H9 (cell line): ENCODE measurements around the gene ZNF283. TPM values are rescaled to one million over a fixed set of nuclear protein-coding genes. Genes with fewer than 3 reads are reported as not detected.
A peak's percentile ranks its signal among the peaks of the same experiment; 100 is the strongest.

Experiments used
- DNase-seq: peaks from one replicate; pipeline ENCODE4 v3.0.0-alpha.2; 2017
- H2AFZ ChIP-seq: one replicate; pipeline ENCODE4 v1.6.1; 2013; ENCODE audit warnings: mild to moderate bottlenecking, low read length, control low read depth, moderate library complexity
- H2AK5ac ChIP-seq: 2 replicates; pipeline ENCODE4 v1.6.1; 2013; ENCODE audit warnings: low read length, control low read depth, mixed read lengths; ENCODE audit not compliant: insufficient read length
- H2BK120ac ChIP-seq: one replicate; pipeline ENCODE4 v1.6.1; 2013; ENCODE audit warnings: low read depth, mild to moderate bottlenecking, low read length, control low read depth, inconsistent platforms; ENCODE audit not compliant: poor library complexity, severe bottlenecking
- H2BK12ac ChIP-seq: 2 replicates; pipeline ENCODE4 v1.6.1; 2013; ENCODE audit warnings: low read length, control low read depth, mixed read lengths, low read depth; ENCODE audit not compliant: insufficient read length
- H2BK15ac ChIP-seq: 2 replicates; pipeline ENCODE4 v1.6.1; 2013; ENCODE audit warnings: low read depth, low read length, control low read depth
- H2BK20ac ChIP-seq: one replicate; pipeline ENCODE4 v1.6.1; 2013; ENCODE audit warnings: low read depth, mild to moderate bottlenecking, low read length, control low read depth, inconsistent platforms; ENCODE audit not compliant: poor library complexity, severe bottlenecking
- H2BK5ac ChIP-seq: 2 replicates; pipeline ENCODE4 v1.6.1; 2013; ENCODE audit warnings: low read length, control low read depth, mixed read lengths; ENCODE audit not compliant: insufficient read length
- H3K14ac ChIP-seq: 2 replicates; pipeline ENCODE4 v1.6.1; 2013; ENCODE audit warnings: low read length, control low read depth; ENCODE audit not compliant: insufficient read depth
- H3K18ac ChIP-seq: 2 replicates; pipeline ENCODE4 v1.6.1; 2013; ENCODE audit warnings: low read depth, mild to moderate bottlenecking, mixed read lengths, low read length, control low read depth; ENCODE audit not compliant: insufficient read length
- H3K23ac ChIP-seq: 2 replicates; pipeline ENCODE4 v1.6.1; 2013; ENCODE audit warnings: low read length, control low read depth, mixed read lengths, low read depth; ENCODE audit not compliant: insufficient read length
- H3K23me2 ChIP-seq: 2 replicates; pipeline ENCODE4 v1.6.1; 2013; ENCODE audit warnings: low read depth, mild to moderate bottlenecking, mixed read lengths, low read length, control low read depth; ENCODE audit not compliant: insufficient read length, poor library complexity, severe bottlenecking
- H3K27ac ChIP-seq: 2 replicates; pipeline ENCODE4 v1.5.1; 2013; ENCODE audit warnings: low read length, control low read depth, mixed read lengths, low read depth; ENCODE audit not compliant: insufficient read length
- H3K27me3 ChIP-seq: 2 replicates; pipeline ENCODE4 v1.6.1; 2013; ENCODE audit warnings: low read length, control low read depth, inconsistent platforms; ENCODE audit not compliant: insufficient read depth
- H3K4ac ChIP-seq: 2 replicates; pipeline ENCODE4 v1.6.1; 2013; ENCODE audit warnings: low read depth, mild to moderate bottlenecking, control low read depth, inconsistent platforms, low read length, moderate library complexity
- H3K4me1 ChIP-seq: 2 replicates; pipeline ENCODE4 v1.6.1; 2013; ENCODE audit warnings: low read length, control low read depth, inconsistent platforms; ENCODE audit not compliant: insufficient read depth
- H3K4me2 ChIP-seq: 2 replicates; pipeline ENCODE4 v1.6.1; 2013; ENCODE audit warnings: low read length, control low read depth, mixed read lengths; ENCODE audit not compliant: insufficient read length, insufficient read depth
- H3K56ac ChIP-seq: 2 replicates; pipeline ENCODE4 v1.6.1; 2013; ENCODE audit warnings: low read depth, mild to moderate bottlenecking, mixed read lengths, low read length, control low read depth; ENCODE audit not compliant: insufficient read length
- H3K79me1 ChIP-seq: 2 replicates; pipeline ENCODE4 v1.6.1; 2013; ENCODE audit warnings: low read depth, mild to moderate bottlenecking, moderate library complexity, low read length, control low read depth, inconsistent platforms; ENCODE audit not compliant: insufficient read depth, poor library complexity, severe bottlenecking
- H3K79me2 ChIP-seq: 2 replicates; pipeline ENCODE4 v1.6.1; 2013; ENCODE audit warnings: low read length, control low read depth, inconsistent platforms; ENCODE audit not compliant: insufficient read depth
- H3K9ac ChIP-seq: 2 replicates; pipeline ENCODE4 v1.6.1; 2013; ENCODE audit warnings: low read length, control low read depth, mixed read lengths; ENCODE audit not compliant: insufficient read length; ENCODE audit errors: extremely low read depth
- H3K9me3 ChIP-seq: one replicate; pipeline ENCODE4 v1.6.1; 2013; ENCODE audit warnings: low read depth, low read length, inconsistent platforms; ENCODE audit not compliant: control insufficient read depth
- H3T11ph ChIP-seq: one replicate; pipeline ENCODE4 v1.6.1; 2013; ENCODE audit warnings: mild to moderate bottlenecking, low read length, control low read depth, inconsistent platforms
- H4K20me1 ChIP-seq: one replicate; pipeline ENCODE4 v1.6.1; 2013; ENCODE audit not compliant: control insufficient read depth, insufficient read length, insufficient read depth
- H4K5ac ChIP-seq: 2 replicates; pipeline ENCODE4 v1.6.1; 2013; ENCODE audit warnings: low read depth, mild to moderate bottlenecking, mixed read lengths, low read length, control low read depth; ENCODE audit not compliant: insufficient read length
- H4K8ac ChIP-seq: replicated peaks from 2 replicates; pipeline ENCODE4 v1.6.1; 2013; ENCODE audit warnings: low read length, control low read depth, mixed read lengths, low read depth; ENCODE audit not compliant: insufficient read length
- H4K91ac ChIP-seq: 2 replicates; pipeline ENCODE4 v1.6.1; 2013; ENCODE audit warnings: low read depth, mild to moderate bottlenecking, moderate library complexity, mixed read lengths, low read length, control low read depth; ENCODE audit not compliant: insufficient read length
- H3K27ac Mint-ChIP-seq, 3 experiments: 2 replicates in 2 of 3; 3 replicates in 1 of 3; pipeline ENCODE4 v1.8.0; 2020 to 2021; ENCODE audit warnings: mixed read lengths in 3 of 3, mild to moderate bottlenecking in 1 of 3, moderate library complexity in 1 of 3
- H3K27me3 Mint-ChIP-seq: 2 replicates; pipeline ENCODE4 v1.8.0; 2021; ENCODE audit warnings: low read depth, mild to moderate bottlenecking, moderate library complexity, mixed read lengths
- H3K36me3 Mint-ChIP-seq, 3 experiments: 2 replicates in 2 of 3; 3 replicates in 1 of 3; pipeline ENCODE4 v1.8.0; 2020 to 2021; ENCODE audit warnings: low read depth in 3 of 3, mixed read lengths in 3 of 3; ENCODE audit not compliant: insufficient read depth in 1 of 3
- H3K4me1 Mint-ChIP-seq, 2 experiments: 2 replicates each; pipeline ENCODE4 v1.8.0; 2020; ENCODE audit warnings: mixed read lengths in 2 of 2
- H3K4me3 Mint-ChIP-seq, 2 experiments: 2 replicates in 1 of 2; 3 replicates in 1 of 2; pipeline ENCODE4 v1.8.0; 2020 to 2021; ENCODE audit warnings: mild to moderate bottlenecking in 2 of 2, mixed read lengths in 2 of 2, moderate library complexity in 1 of 2
- H3K9me3 Mint-ChIP-seq, 2 experiments: 2 replicates in 1 of 2; 3 replicates in 1 of 2; pipeline ENCODE4 v1.8.0; 2020; ENCODE audit warnings: mild to moderate bottlenecking in 2 of 2, mixed read lengths in 2 of 2, moderate library complexity in 1 of 2
- WGBS: extraction: QIAGEN DNeasy Blood & Tissue Kit; methylation state at CpG from one replicate; pipeline ENCODE4 v1.1.7; 2013; ENCODE audit warnings: missing lambda C conversion rate, low lambda C conversion rate, mixed read lengths; ENCODE audit not compliant: insufficient read length; ENCODE audit errors: extremely low coverage; 5-methylcytosine and 5-hydroxymethylcytosine counted together
- total RNA-seq: library from RNA; stranded (reverse); gene quantifications from 2 replicates; pipeline ENCODE4 v1.2.1, GENCODE V29; 2021
- TF ChIP-seq, protein P1 (sequence below): fragments of 200-600 bp; sonication (generic); conservative IDR thresholded peaks from 3 replicates; pipeline ENCODE4 v1.8.0; 2021; ENCODE audit warnings: antibody characterized with exemption, mild to moderate bottlenecking

ZNF283 gene
- total RNA-seq, 1 experiment from 2014 or later = 10.4 TPM

DNA sequence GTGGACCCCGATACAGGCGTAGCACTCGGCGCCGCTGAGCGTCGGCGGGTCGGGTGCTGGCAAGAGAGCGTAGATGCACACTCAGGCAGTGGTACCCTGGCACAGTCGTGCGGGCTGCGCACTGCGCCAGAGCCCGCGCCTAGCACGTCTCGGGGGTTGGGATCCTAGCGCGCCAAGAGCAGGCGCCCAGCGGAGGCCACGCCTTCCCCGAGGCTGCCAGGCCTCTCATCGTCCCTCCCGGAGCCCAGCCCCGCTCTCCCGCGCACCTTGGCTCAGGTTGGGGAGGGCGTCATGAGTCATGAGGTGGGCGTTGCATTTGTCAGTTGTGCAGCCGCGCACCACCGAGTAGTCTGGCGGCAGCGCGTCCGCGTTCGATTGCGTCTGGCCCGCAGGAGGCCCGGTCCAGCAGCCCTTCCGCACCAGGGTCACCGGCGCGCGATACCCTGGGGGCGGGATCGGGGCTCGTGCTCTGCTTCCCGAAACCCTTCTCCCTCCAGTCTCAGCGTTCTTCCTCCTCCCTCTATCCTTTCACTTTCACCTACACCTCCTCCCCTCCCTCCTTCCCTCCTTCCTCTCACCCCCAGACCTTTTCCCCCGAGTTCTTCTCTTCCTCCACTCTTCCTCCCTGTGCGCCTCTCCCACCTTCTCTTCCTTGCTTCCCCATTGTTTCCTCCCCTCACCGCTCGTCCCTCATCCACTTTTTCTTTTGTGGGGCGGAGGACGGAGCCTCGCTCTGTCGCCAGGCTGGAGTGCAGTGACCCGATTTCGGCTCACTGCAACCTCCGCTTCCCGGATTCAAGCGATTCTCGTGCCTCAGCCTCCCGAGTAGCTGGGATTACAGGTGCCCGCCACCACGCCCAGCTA, 28.3 kb upstream of the ZNF283 start:
- H3K27me3 ChIP-seq = peaks cover 9% of the 10 kb centered on the region
- H3K27me3 Mint-ChIP-seq = peaks cover 92% of the 10 kb centered on the region
- H3T11ph ChIP-seq = no peak overlapping the region
- H2AFZ ChIP-seq = no peak overlapping the region
- H3K18ac ChIP-seq = no peak overlapping the region
- TF ChIP-seq, protein P1, sequence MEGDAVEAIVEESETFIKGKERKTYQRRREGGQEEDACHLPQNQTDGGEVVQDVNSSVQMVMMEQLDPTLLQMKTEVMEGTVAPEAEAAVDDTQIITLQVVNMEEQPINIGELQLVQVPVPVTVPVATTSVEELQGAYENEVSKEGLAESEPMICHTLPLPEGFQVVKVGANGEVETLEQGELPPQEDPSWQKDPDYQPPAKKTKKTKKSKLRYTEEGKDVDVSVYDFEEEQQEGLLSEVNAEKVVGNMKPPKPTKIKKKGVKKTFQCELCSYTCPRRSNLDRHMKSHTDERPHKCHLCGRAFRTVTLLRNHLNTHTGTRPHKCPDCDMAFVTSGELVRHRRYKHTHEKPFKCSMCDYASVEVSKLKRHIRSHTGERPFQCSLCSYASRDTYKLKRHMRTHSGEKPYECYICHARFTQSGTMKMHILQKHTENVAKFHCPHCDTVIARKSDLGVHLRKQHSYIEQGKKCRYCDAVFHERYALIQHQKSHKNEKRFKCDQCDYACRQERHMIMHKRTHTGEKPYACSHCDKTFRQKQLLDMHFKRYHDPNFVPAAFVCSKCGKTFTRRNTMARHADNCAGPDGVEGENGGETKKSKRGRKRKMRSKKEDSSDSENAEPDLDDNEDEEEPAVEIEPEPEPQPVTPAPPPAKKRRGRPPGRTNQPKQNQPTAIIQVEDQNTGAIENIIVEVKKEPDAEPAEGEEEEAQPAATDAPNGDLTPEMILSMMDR = no peak
- H2BK15ac ChIP-seq = no peak overlapping the region
- no peak overlapping the region for H2BK20ac ChIP-seq
- no peak overlapping the region for H3K56ac ChIP-seq
- H3K9me3 ChIP-seq = no peaks in the 10 kb centered on the region
- H2BK5ac ChIP-seq = no peak overlapping the region
- DNase-seq = peak; percentile 90
- no peak overlapping the region for H3K27ac Mint-ChIP-seq
- no peak overlapping the region for H2BK12ac ChIP-seq
- no peak overlapping the region for H2BK120ac ChIP-seq
- H3K23me2 ChIP-seq = peaks cover 5% of the 10 kb centered on the region
- no peaks in the 10 kb centered on the region; a peak in 3 of 5 replicates for H3K9me3 Mint-ChIP-seq
- WGBS = 100% methylated on average over 1 of the region's 70 CpGs
- peak overlapping the region; percentile 11 for H3K9ac ChIP-seq
- H3K79me1 ChIP-seq = no peaks in the 10 kb centered on the region
- no peak overlapping the region for H2AK5ac ChIP-seq
- no peak overlapping the region for H3K23ac ChIP-seq
- H4K8ac ChIP-seq = no peak overlapping the region
- H3K4ac ChIP-seq = no peak overlapping the region
- H4K20me1 ChIP-seq = peaks cover 2% of the 10 kb centered on the region
- no peaks in the 10 kb centered on the region for H3K4me1 ChIP-seq
- peak overlapping the region; percentile 70 to 86 for H3K4me3 Mint-ChIP-seq
- no peaks in the 10 kb centered on the region; a peak in 1 of 7 replicates for H3K36me3 Mint-ChIP-seq
- H3K14ac ChIP-seq = peak overlapping the region; percentile 18; the same call in 1 of the 2 replicates
- peak overlapping the region; percentile 47 for H3K4me2 ChIP-seq
- no peaks in the 10 kb centered on the region for H3K79me2 ChIP-seq
- H4K5ac ChIP-seq = no peak overlapping the region
- H3K27ac ChIP-seq = no peak overlapping the region
- no peak overlapping the region for H4K91ac ChIP-seq
- peaks cover 0 to 8% of the 10 kb centered on the region in 2 experiments; a peak in 2 of 4 replicates for H3K4me1 Mint-ChIP-seq
